ENCODE measurements around the gene CLCNKA.
"Not testable (repeated sequence)": the region's sequence is repeated elsewhere in the genome, so short reads cannot be mapped to it uniquely, and the experiment has no call there.

The CLCNKA gene
- total RNA-seq = 0 reads per million in 4 experiments

DNA sequence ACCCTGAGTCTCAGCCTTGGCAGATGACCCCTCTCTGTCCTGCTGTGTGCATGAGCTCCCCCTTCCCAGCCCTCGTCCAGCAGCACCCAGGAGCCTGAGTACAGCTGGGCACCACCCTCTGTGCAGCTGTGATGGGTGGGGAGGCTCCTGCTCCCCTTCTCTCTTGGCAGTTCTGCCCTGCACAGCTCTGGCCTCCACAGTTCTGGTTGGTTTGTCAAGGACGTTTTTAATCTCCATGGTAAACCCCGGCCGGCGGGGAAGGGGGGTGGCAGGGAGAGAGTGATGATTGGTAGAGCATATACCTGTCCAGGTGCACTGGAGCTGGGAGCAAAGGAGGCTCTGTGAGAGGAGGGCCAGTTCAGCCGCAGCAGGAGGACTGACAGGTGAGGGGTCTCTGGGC, at the start of gene CLCNKA:
Gene CLCNKA (plus strand): TSS at position 356 of the 400 bp plus-strand sequence. CDS start 584 bp downstream, outside the sequence.
- DNase-seq = no peak

DNA sequence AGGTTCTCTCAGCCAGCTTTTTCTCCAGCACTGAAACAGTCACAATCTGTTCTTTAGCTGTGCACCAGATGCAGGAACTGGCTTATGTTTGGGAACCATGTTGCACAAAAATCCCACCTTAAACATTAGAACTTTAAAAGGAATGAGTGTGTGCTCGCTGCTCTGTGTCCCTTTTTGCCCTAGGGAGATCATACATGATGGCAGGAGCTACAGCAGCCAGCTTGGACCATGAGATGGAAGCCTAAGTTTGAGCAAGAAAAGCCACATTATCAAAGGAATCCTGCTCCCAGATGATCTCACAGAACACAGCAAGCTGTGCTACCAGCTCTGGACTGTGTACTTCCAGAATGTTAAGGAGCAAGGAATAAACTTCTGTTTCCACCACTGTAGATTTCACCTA, 49.4 kb upstream of the CLCNKA start:
- DNase-seq = no peak

DNA sequence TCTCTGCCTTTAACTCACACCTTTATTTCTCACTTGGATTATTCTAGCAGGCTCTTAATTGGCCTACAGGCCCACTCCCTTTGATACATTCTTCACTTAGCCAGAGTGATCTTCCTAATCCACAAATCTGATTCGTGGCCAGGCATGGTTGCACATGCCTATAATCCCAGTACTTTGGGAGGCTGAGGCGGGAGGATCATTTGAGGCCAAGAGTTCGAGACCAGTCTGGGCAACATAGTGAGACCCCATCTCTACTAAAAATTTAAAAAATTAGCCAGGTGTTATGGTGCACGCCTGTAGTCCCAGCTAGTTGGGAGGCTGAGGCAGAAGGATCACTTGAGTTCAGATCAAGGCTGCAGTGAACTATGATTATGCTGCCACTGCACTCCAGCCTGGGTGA, 48.1 kb upstream of the CLCNKA start:
- DNase-seq = no peak

DNA sequence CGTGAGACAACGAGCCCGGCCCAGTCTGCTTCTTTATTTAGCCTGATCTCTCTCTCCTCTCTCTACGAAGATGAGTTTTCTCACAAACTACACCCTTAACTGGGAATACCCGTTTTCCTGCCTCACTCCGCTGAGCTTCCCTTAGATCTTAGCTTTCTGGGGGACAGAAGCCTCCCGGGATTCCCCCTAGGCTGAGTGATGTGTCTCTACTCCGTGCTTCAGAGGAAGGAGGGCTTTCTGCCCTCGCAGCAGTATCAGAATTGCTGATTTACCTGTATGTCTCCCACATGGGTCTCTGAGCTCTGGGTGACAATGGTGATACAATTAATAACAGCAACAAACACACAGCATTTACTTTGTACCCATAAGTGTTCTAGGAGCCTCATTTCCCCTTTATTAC, 47.0 kb upstream of the CLCNKA start:
- DNase-seq = no peak

DNA sequence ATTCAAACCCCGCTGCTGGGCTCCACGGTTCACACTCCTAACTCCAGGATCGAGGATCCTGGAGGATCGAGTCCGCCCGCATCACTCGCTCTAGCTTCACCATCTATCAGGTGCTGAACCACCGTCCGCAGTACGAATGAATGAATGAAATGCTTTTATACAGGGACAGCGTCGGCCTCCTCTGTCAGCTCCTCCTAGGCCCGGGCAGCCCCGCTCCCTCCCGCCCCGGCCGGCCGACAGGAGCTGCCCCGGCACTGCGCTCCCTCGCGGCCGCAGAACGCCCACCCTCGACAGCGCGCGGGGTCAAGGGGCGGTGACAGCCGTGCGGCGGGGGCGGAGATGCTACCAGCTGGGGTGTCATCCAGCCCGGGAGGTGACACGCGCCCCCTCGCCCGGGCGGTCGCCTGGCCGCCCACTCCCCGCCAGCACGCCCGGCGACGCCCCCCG, 46.5 kb upstream of the CLCNKA start:
- DNase-seq = peak; percentile 60

DNA sequence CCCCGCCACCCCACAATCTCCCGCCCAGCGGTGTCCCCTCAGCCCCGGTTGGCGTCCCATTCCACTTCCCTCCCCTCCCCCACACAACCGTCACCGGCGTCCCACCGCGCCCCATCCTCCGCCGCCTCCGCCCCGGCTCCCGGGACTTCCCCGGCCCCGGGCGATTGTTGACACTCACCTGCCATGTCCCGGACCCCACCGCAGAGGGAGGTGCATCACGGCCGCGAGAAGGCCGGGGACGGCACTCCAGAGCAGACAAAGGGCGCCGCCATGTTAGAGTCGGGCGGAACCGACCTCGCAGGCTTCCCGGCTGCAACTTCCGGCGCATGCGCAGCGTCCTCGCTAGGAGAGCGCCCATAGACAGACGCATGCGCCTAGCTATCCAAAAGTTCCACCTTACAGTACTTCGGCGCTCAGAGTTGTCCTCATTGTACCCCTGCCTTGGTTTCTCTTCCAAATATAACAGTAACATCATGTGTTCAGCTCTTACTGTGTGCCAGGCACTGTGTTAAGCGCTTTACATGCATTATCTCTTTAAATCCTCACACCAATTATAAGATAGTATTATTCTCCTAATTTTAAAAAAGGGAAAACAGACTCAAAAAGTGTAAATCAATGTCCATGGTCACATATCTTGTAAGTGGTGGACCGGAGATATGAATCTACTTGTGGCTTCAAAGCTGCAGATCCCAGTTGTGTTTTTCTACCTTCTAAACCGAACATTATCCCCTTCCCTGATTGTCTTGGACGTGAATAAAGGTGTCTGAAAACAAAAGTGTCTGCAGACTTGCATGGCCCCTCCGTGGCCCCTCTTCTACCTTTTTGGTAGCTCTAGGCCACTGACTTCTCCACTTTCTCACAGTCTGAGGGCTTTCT, 45.8 kb upstream of the CLCNKA start, which contains the start of gene ZBTB17:
Gene ZBTB17 (minus strand): TSS at position 297 of the 876 bp plus-strand sequence. CDS start 27,606 bp downstream, outside the sequence.
- DNase-seq = peak; percentile 90

DNA sequence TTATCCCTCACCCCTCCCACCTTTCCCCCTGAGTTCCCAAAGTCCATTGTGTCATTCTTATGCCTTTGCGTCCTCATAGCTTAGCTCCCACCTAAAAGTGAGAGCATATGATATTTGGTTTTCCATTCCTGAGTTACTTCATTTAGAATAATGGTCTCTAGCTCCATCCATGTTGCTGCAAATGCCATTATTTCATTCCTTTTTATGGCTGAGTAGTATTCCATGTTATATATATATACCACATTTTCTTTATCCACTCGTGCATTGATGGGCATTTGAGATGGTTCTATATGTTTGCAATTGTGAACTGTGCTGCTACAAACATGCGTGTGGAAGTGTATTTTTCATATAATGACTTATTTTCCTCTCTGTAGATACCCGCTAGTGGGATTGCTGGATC, 43.9 kb upstream of the CLCNKA start:
- not testable (repeated sequence) for DNase-seq

DNA sequence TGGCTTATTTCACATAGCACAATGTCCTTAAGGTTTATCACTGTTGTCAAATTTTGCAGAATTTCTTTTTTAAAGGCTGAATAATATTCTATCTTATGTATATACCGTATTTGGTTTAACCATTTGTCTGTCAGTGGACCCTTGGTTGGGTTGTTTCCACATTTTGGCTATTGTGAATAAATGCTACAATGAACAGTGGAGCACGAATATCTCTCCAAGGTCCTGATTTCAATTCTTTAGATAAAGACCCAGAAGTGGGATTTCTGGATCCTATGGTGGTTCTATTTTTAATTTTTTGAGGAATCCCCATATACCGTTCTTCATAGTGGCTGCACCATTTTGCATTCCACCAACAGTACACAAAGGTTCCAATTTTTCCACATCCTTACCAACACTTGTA, 40.2 kb upstream of the CLCNKA start:
- DNase-seq = no peak

DNA sequence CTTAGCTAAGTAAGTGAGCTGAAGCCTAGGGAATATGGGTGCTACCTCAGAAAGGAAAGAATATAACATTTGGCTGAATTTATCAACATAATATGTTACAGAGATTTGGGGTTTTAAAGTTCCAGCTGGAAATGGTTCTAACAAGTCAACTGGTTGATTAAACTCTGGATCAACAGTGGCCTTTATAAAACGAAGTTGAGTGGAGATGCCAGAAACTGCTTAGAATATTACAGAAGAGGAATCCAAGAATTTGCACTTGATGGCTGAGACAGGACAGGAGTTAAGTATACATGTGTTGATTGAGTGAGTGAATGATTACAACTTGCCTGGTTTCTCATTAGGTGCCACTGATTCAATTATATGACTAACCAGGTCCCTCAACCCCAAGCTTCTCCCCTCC, 38.6 kb upstream of the CLCNKA start:
- DNase-seq = no peak

DNA sequence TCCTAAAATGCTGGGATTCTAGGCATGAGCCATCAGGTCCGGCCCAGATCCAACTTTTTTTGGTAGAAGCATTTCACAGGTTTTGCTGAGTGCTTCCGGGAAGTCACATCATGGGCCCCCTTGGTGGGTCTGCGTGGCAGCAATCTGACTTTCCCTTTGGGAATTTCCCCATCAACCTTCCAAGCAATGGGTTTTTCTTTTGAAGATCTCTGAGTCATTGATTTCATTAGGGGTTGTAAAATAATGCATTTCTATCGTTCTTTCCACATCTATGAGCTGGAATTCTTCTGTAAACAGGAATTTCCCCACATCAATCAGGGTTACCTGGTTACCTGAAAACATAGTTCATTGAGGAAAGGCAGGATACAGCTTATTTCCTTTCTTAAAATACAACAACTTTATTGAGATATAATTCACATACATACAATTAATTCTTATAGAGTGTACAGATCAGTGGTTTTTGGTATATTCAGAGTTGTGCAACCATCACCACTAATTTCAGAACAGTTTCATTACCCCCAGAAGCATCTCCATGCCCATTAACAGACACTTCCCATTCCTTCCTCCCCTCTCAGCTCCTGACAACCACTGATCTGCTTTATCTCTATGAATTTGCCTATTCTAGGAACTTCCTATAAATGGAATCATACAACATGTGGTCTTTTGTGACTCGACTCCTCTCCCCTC, 36.1 kb upstream of the CLCNKA start:
- no peak for DNase-seq

DNA sequence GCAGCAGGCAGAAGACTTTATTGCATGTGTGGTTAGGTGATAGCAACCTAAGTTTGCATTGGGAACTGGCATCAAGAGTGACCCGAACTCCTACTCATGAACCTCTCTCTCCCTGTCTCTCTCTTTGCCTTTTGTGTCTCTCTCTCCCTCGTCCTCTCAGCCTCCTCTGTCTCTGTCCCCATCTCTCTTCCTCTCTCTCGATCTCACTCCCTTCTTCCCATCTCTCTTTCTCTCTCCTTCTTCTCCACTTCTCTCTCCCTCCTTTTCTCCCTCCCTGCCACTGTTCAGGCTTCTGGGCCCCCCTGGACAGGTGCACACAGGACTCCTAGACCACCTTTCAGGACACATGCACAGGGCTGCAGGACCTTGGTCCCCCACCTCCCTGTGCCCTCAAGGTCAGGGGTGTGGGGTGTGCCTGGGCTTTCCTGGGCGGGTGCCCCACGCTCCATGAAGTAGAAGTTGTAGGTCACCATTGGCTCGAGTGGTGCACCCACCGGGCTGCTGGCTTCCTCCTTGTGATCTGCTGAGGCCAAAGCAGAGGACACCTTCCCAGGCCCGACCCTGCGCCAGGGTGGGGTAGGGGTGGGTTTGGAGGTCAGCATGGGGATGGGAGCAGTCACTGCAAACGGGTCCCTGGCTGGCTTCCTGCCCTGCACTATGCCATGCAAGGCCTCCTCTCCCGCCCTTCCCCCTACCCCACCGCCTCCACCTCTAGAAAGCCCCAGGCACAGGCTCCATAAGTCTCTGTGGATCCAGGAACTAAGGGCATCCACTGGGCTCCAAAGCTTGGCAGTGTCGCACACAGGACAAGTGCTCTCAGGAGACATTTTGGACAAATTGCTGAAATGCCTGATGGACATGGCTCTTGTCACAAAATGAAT, 32.7 kb upstream of the CLCNKA start:
- no peak for DNase-seq

DNA sequence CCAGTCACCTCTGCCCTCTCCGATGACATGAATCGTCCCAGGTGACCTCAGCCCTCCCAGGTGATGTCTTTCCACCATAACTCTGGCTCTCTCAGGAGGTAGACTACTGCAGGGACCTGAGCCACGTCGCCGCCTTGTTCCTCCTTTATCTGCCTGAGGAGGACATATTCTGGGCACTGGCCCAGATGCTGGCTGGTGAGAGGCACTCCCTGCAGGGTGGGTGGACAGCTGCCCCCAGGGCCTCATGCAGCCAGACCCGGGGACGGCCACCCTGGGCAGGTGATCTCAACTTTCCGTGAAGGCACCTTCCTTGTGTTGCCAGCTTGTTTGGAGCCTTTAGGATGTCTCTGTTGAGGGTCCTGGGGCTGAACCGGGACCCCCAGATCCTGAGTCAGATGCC, 32.1 kb upstream of the CLCNKA start:
- DNase-seq = no peak

DNA sequence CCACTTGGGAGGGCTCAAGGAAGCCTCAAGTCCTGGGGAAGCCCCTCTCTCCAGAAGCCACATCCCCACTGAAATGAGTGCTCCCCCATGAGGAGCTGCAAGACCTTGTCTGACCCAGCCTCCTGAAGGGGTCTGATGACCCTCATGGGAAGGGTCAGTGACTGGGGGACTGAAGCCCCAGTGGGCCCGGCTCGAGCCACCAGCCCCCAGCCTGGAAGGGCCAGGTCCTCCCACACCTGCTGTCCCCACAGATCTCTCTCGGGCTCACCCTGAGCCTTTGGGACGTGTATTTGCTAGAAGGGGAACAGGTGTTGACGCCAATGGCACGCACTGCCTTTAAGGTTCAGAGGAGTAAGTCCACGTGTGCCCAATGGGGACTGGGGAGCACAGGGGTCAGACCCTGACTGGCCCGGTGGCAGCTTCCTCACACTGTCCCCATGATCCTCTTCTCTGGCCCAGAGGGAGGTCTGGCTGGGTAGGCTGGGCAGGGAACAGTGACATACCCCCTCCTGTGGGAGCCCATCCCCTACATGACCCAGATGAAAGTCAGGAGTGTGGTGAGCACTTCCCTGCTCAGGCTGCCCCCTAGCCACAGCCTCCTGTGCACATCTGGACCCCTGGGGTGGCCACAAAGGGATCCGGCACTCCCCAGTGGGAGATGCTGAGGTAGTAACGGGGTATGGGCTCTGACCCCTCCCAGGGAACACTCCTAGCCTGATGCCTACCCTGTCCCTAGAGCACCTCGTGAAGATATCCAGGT, 30.2 kb upstream of the CLCNKA start:
- DNase-seq = no peak

DNA sequence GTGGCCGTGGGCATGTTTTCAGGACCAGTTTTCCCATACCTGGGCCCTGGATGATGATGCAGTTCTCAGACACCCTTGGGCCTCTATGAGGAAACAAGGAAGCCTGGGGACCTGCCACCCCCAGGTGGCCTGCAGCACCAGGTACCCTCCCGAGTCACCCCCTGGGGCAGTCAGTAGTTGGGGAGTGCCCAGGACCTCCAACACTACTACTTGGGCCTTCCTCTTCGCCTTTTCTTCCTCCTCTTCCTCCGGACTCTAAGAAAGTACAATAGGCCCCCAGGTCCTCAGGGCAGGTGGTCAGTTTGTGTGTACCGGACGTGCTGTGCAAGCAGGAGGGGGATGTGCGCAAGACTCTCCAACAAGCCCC, 29.7 kb upstream of the CLCNKA start:
- no peak for DNase-seq

DNA sequence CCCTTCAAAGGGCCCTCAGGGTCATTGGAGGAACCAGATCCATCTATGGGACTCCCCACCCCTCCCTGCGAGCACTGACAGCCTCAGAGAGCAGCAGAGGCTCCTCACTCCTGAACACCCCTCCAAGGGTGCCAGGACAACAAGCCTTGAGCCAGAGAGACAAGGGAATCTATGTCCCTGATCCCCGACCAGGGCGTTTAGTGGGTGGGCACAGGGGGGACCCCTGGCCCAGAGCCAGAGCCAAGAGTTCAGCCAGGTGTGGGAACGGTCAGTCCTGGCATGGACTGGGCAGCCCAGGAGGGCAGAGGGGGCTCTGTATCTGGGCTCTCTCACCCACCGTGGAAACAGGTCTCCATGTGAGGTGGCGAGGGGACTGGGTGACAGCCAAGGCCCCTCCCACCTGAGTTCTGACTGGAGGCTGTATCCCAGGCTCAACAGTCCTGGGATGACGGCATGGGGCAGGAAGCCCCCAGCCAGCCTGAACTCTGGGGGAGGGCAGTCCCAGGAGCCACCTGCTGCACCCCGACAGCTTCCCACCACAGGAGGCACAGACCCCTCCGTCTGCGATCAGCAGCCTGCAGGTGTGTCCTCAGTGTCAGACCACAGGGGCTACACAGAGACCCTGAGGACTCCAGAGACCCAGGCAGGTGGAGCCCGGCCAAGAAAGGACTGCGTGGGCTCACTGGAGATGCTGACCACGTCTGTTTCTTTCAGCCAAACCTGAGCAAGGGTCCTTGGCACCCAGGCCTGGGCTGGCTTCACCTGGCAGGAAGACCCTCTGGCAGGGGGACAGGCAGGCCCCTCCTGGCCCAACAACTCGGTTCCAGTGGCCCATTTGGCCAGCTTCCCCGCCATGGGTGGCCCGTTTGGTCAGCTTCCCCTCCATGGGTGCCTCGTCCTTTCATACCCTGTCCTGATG, 29.0 kb upstream of the CLCNKA start:
- DNase-seq = no peak

DNA sequence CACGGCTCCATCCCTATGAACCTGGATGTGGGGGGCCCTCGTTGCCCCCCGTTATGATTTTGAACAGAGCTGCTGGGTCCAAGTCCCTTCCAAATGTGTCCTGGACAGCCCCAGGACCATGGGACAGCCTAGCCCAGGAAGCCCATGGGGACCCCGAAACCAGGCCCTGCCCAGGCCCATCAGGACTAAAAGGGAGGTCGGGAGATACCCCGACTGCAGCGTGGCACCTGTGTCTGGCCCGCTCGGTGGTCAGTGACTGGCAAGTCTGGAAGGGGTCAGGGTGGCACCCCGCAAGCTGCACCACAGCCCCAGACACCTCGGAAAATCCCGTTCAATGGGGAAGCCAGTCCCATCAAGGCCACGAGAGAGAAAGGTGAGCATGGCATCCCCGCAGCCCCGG, 28.2 kb upstream of the CLCNKA start:
- DNase-seq = no peak

DNA sequence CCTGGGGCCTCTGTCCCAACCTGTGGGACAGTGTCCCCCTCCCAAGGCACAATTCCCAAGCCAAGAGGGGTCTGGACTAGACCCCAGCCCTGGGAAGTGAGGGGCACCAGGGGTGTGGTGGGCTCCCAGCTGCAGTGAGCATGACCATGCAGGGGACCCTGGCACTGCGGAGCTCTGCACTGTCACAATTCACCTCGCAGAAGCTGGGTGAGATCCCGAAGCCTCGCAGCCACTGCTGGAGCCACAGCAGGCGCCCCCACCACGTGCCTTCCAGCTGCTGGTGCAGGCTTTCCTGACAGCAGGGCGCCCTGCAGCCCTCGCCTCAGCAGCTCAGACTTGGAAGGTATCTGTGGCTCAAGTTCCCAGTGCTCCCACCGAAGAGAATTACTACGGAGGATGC, 27.8 kb upstream of the CLCNKA start:
- DNase-seq = no peak

DNA sequence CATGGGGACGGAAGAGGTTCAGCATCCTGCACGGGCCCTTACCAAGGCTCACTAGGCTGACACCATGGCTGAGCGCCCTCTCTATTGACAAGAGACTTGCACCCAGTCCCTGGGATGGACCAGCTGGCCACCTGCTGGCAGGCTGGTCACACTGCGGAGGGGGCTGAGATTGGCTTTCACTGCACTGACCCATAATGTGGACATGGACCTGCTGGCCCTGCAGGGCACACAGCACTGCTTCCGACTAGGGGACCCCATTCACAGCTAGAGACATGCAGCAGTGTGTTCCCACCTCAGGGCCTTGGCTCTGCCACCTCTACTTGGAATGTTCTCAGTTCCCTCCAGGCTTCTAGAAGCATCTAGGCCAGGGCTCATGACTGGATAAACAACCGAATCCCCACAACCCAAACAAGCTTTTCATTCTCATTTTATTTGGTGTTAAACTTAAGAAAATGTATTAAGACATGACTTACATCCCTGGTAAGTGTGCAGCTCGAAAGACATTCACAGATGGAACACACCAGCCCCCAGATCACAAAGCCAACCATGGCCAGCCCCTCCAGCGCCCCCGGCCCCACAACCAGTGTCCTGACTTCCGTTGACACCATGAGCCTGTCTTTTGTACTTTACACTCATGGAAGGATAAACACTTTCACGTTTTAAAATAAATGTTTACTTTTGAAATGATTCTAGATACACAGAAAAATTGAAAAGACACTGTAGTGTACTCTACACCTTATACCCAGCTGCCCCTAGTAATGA, 27.1 kb upstream of the CLCNKA start:
- no peak for DNase-seq

DNA sequence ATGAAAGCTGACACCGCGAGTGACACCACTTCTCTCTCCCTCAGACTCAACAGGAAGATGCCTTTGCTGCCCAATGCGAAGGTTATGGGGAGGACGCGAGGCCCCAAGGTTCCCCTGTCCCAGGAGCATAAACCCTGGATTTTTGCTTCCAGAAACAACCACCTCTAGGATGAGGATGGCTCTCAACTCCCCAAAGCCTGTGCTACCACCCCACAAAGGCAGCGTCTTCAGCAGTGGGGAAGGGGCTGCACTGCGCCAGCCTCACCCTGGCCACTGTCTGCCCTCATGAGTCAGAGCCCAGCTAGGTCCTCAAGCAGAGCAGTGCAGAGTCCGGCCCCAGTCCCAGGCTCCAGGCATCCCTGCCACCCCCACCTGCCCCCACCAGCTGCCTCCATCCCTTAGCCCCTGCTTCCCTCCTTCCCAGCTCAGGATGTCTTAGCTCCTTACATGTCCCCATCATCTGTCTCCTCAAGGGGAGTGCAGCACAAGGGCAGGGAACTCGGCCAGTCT, 24.7 kb upstream of the CLCNKA start:
- DNase-seq = no peak

DNA sequence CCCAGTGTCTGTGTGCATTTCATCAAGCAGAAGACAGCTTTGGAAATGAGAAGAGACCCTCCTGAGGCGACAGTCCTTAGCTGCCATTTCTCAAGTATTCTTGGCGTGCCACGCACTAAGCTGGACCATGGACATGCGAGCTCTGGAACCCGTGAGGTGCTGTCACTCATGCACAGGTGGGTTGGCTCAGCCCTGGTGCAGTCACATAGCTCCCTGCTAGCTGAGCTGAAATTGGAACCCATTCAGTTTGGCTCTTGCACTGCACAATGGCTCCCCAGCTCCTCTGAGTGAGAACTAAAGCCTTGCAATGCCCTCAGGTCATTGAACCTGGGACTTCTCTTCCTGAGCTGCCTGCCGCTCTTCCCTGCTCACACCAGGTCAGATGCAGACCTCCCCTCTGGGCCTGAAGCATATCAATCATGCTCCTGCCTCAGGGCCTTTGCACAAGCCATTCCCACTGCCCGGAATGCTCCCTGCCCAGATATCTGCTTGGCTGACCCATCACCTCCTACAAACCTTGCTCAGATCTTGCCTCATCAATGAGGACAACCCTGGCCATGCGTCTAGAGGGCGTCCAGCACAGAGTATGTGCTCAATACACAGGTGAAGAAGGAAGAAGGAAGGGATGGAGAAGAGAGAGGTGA, 24.1 kb upstream of the CLCNKA start:
- no peak for DNase-seq
